ENCODE measurements around the gene FAM186B. TPM values are rescaled to one million over a fixed set of nuclear protein-coding genes. Genes with fewer than 3 reads are reported as not detected.

FAM186B gene
- total and polyA plus RNA-seq, 2 of the 13 experiments (the other 11 are each of a cell fraction or from before 2014, with no cell fraction given): 0.07 to 0.20 TPM

GRCh38 chr12:49618576-49618975, 13.1 kb upstream of the FAM186B start:
- Histone ChIP-seq H3K4me2 (ENCODE audit: low read depth, low read length) (no peak overlapping the region), H3K36me3 (replicated peaks in 1 of 2; ENCODE audit: control insufficient read depth in 1 of 2, insufficient read depth in 2 of 2, low read length in 2 of 2) (no peaks in the 10 kb centered on the region), H4K20me1 (ENCODE audit: insufficient read depth, low read length) (no peaks in the 10 kb centered on the region), H3K9me3 (ENCODE audit: low read length) (no peaks in the 10 kb centered on the region), H3K79me2 (ENCODE audit: insufficient read depth, low read length) (no peaks in the 10 kb centered on the region), H3K4me1 (ENCODE audit: insufficient read depth, low read length) (peaks cover 35% of the 10 kb centered on the region), H2AFZ (ENCODE audit: low read length) (no peak overlapping the region), H3K4me3 (replicated peaks in 1 of 3; ENCODE audit: insufficient read depth in 1 of 3, low read depth in 2 of 3, low read length in 3 of 3) (no peak overlapping the region), H3K27ac (ENCODE audit: extremely low read length, insufficient read depth, low read length) (no peak overlapping the region), H3K9ac (ENCODE audit: insufficient read depth, low read depth, low read length) (no peak overlapping the region), H3K27me3 (ENCODE audit: control insufficient read depth in 1 of 2, insufficient read depth in 2 of 2, low read length in 2 of 2) (no peaks in the 10 kb centered on the region)
- no peak for DNase-seq (ENCODE audit: low spot score)
- POLR2A ChIA-PET: no interaction called here
- WGBS (ENCODE audit: low lambda C conversion rate): 82% methylated on average over 1 of the region's 1 CpG
- ATAC-seq: no peak
- no TSS peak for BruUV-seq (replicated peaks)
- in situ Hi-C loops (cut with HindIII; ENCODE audit: extremely low pct_ligation_motif_present, low pct_unique_long_range_greater_than_20kb) (no loop called here), intact Hi-C loops (cut with micrococcal nuclease; ENCODE audit: unreplicated experiment) (no loop called here)
- no peak for FAIRE-seq
- CTCF ChIA-PET (ENCODE audit: low intra/inter-chr PET ratio, low total read pairs): no interaction called here
- TF ChIP-seq ZNF609 (CRISPR knock-in tag; IDR thresholded peaks at IDR 0.05; ENCODE audit: borderline replicate concordance) (no peak), ZNF275 (CRISPR knock-in tag; IDR thresholded peaks at IDR 0.05; ENCODE audit: borderline replicate concordance) (no peak), SIN3A (IDR thresholded peaks at IDR 0.05; ENCODE audit: borderline replicate concordance, low read depth, low read length) (no peak), ZNF343 (CRISPR knock-in tag; IDR thresholded peaks at IDR 0.05) (no peak), NKX3-1 (CRISPR knock-in tag; IDR thresholded peaks at IDR 0.05) (no peak), ZNF777 (CRISPR knock-in tag; IDR thresholded peaks at IDR 0.05) (no peak), ZNF713 (CRISPR knock-in tag; IDR thresholded peaks at IDR 0.05) (no peak), ZNF773 (CRISPR knock-in tag; IDR thresholded peaks at IDR 0.05; ENCODE audit: borderline replicate concordance) (no peak), SRF (IDR thresholded peaks at IDR 0.05; ENCODE audit: low read depth, low read length) (no peak), AKNA (CRISPR knock-in tag; IDR thresholded peaks at IDR 0.05; ENCODE audit: borderline replicate concordance) (no peak), PCBP2 (optimal IDR thresholded peaks at IDR 0.05; ENCODE audit: low read depth, low read length, poor library complexity, severe bottlenecking) (no peak), ZNF572 (CRISPR knock-in tag; IDR thresholded peaks at IDR 0.05) (no peak), SMYD3 (CRISPR knock-in tag; IDR thresholded peaks at IDR 0.05) (no peak), ZNF614 (CRISPR knock-in tag; IDR thresholded peaks at IDR 0.05; ENCODE audit: borderline replicate concordance) (no peak)
